A549 (cell line): ENCODE measurements around the gene RAD50. TPM values are rescaled to one million over a fixed set of nuclear protein-coding genes. Genes with fewer than 3 reads are reported as not detected.
"Not testable (repeated sequence)": the region's sequence is repeated elsewhere in the genome, so short reads cannot be mapped to it uniquely, and the experiment has no call there.

Experiments
- ATAC-seq, 2 experiments: fragments of 200-7000 bp in 1 of 2; fragments of >200 bp in 1 of 2; cut with Nextera tagmentation in 1 of 2; cut with Tn5 transposase in 1 of 2; 3 replicates each; pipeline versions ENCODE4 v1.8.0 to v1.9.1; 2018 to 2020; ENCODE audit warnings: mild to moderate bottlenecking in 1 of 2, moderate library complexity in 1 of 2
- CTCF ChIA-PET: fragments of 300-600 bp; sonication (Branson Sonifier 250); formaldehyde crosslinking; extraction: SDS; loops from one replicate; lab custom pipeline; 2021; ENCODE audit warnings: antibody characterized with exemption, inconsistent platforms; lab: Yijun Ruan, JAX
- POLR2A ChIA-PET: fragments of 350-600 bp; formaldehyde crosslinking; extraction: SDS; loops from one replicate; lab custom pipeline; 2021; ENCODE audit warnings: antibody characterized with exemption, inconsistent platforms; lab: Yijun Ruan, JAX
- DNase-seq, 2 experiments: peaks; one replicate each; pipeline versions ENCODE4 v3.0.0 to v3.0.0-alpha.2; 2011 to 2016; ENCODE audit warnings: low read depth in 1 of 2, low spot score in 1 of 2
- FAIRE-seq: peaks from 2 replicates; lab custom pipeline; 2011; peaks lifted over from hg19 to GRCh38; lab: Jason Lieb, UNC
- H3K27ac ChIP-seq, 2 experiments: fragments of >200 bp; sonication (Bioruptor Twin); formaldehyde crosslinking; 3 replicates each; pipeline ENCODE4 v1.5.1; 2016 to 2017
- H3K4me1 ChIP-seq: fragments of >200 bp; sonication (Bioruptor Twin); formaldehyde crosslinking; 3 replicates; pipeline ENCODE4 v1.6.1; 2016
- H3K4me2 ChIP-seq: fragments of >200 bp; sonication (Bioruptor Twin); formaldehyde crosslinking; 3 replicates; pipeline ENCODE4 v1.6.1; 2016
- H3K4me3 ChIP-seq: fragments of >200 bp; sonication (Bioruptor Twin); formaldehyde crosslinking; 3 replicates; pipeline ENCODE4 v1.5.1; 2016
- H3K9me3 ChIP-seq: fragments of >200 bp; sonication (Bioruptor Twin); formaldehyde crosslinking; 3 replicates; pipeline ENCODE4 v1.6.1; 2016
- CEBPB ChIP-seq, 2 experiments: fragments of >200 bp in 1 of 2; sonication (Bioruptor Twin) in 1 of 2; formaldehyde crosslinking in 1 of 2; IDR thresholded peaks; 2 replicates each; pipeline ENCODE4 v1.6.1; 2012 to 2016
- CHD2 ChIP-seq: fragments of 150-350 bp; IDR thresholded peaks from 2 replicates; pipeline ENCODE4 v1.6.1; 2014; ENCODE audit warnings: low read length; ENCODE audit not compliant: partially characterized antibody
- EHMT2 ChIP-seq: fragments of 200-600 bp; sonication (generic); IDR thresholded peaks from 2 replicates; pipeline ENCODE4 v1.6.1; 2016; ENCODE audit warnings: antibody characterized with exemption, low read depth, mild to moderate bottlenecking, moderate library complexity
- FOSL2 ChIP-seq, 2 experiments: fragments of 450-650 bp in 1 of 2; fragments of >200 bp in 1 of 2; sonication (Bioruptor Twin) in 1 of 2; formaldehyde crosslinking; IDR thresholded peaks; 2 replicates each; pipeline versions ENCODE4 v1.5.0 to v1.6.1; 2016 to 2020; ENCODE audit warnings: mild to moderate bottlenecking in 1 of 2, moderate library complexity in 1 of 2
- GATA3 ChIP-seq: IDR thresholded peaks from 2 replicates; pipeline ENCODE4 v1.6.1; 2012; ENCODE audit warnings: borderline replicate concordance
- HEYL ChIP-seq: fragments of 250-450 bp; sonication (Bioruptor Pico); IDR thresholded peaks from 2 replicates; pipeline ENCODE4 v1.8.0; 2021; ENCODE audit warnings: mild to moderate bottlenecking, moderate library complexity
- HOXB5 ChIP-seq: fragments of 250-450 bp; sonication (Bioruptor Pico); IDR thresholded peaks from 2 replicates; pipeline ENCODE4 v1.5.0; 2020; ENCODE audit warnings: mild to moderate bottlenecking, moderate library complexity
- JUN ChIP-seq, 2 experiments: fragments of >200 bp; sonication (Bioruptor Twin); formaldehyde crosslinking; IDR thresholded peaks; 2 replicates in 1 of 2; 3 replicates in 1 of 2; pipeline ENCODE4 v1.6.1; 2016 to 2017
- MAFK ChIP-seq: fragments of 450-650 bp; IDR thresholded peaks from 2 replicates; pipeline ENCODE4 v1.6.1; 2014; ENCODE audit not compliant: partially characterized antibody
- MAZ ChIP-seq: fragments of 150-350 bp; IDR thresholded peaks from 2 replicates; pipeline ENCODE4 v1.6.1; 2014; ENCODE audit warnings: antibody characterized with exemption, low read depth, low read length, borderline replicate concordance
- PBX3 ChIP-seq: IDR thresholded peaks from 2 replicates; pipeline ENCODE4 v1.6.1; 2012
- RCOR1 ChIP-seq: fragments of 150-350 bp; IDR thresholded peaks from 2 replicates; pipeline ENCODE4 v1.6.1; 2014; ENCODE audit warnings: antibody characterized with exemption, low read length, low read depth
- REST ChIP-seq: fragments of 200-600 bp; sonication (generic); IDR thresholded peaks from 2 replicates; pipeline ENCODE4 v1.6.1; 2016; ENCODE audit warnings: antibody characterized with exemption, mild to moderate bottlenecking, moderate library complexity
- TFCP2L1 ChIP-seq: fragments of 250-450 bp; sonication (Bioruptor Pico); IDR thresholded peaks from 2 replicates; pipeline ENCODE4 v1.5.0; 2021; ENCODE audit warnings: mild to moderate bottlenecking
- ZC3H11A ChIP-seq: fragments of 450-650 bp; IDR thresholded peaks from 2 replicates; pipeline ENCODE4 v1.6.1; 2014; ENCODE audit warnings: antibody characterized with exemption, mild to moderate bottlenecking
- WGBS: methylation state at CpG from one replicate; pipeline ENCODE4 v1.1.6; 2017; ENCODE audit errors: missing lambda C conversion rate; 5-methylcytosine and 5-hydroxymethylcytosine counted together
- polyA plus RNA-seq, 4 experiments: library from polyadenylated mRNA; depleted of rRNA in 3 of 4; stranded (reverse); fragments of >200 nt; fragmentation: RNase III in 1 of 4; extraction: RNeasy Plus Mini Kit Qiagen cat#74134 plus additional on column Dnase treatment in 1 of 4; gene quantifications; 2 replicates in 3 of 4; 3 replicates in 1 of 4; pipeline ENCODE4 v1.2.3, GENCODE V29; 2011 to 2017

The RAD50 gene
- polyA plus RNA-seq, 2 of the 4 experiments (the other 2 are of a cell fraction), result 39.6 to 81.5 TPM

- no peak overlapping the region for H3K4me2 ChIP-seq
- FAIRE-seq (no peak), ATAC-seq (no peak), DNase-seq (no peak)
- no peak overlapping the region for H3K4me3 ChIP-seq
- peaks cover 9% of the 10 kb centered on the region for H3K4me1 ChIP-seq
- ChIA-PET CTCF (interaction anchor here (1.0 to 4.2 kb wide), 4 partner anchors 10 to 123 kb away, joined by 3 to 22 read pairs (median 13); no protein-coding TSS in a partner anchor), POLR2A (no interaction called here)
- TF ChIP-seq HOXB5 (CRISPR knock-in tag) (0 out of 2 replicates have a peak, but pooled peaks have one; percentile 33), TFCP2L1 (CRISPR knock-in tag) (no peak), JUN (IDR thresholded peaks at IDR 0.05) (no peak), FOSL2 (IDR thresholded peaks at IDR 0.05) (no peak), FOSL2 (CRISPR knock-in tag; IDR thresholded peaks at IDR 0.05) (peak; percentile 79), EHMT2 (no peak), MAFK (peak; percentile 26), MAZ (no peak), GATA3 (no peak), RCOR1 (no peak), ZC3H11A (no peak), HEYL (no peak), CHD2 (no peak), PBX3 (no peak), CEBPB (IDR thresholded peaks at IDR 0.05) (no peak)
- peaks cover 18% of the 10 kb centered on the region; the same call in 2 of the 3 replicates for H3K9me3 ChIP-seq
- no peak overlapping the region for H3K27ac ChIP-seq
Observed at GRCh38 chr5:132510076-132510475, 46.7 kb upstream of the RAD50 start.

- H3K4me2 ChIP-seq, H3K4me1 ChIP-seq, H3K4me3 ChIP-seq, DNase-seq, FAIRE-seq, POLR2A ChIA-PET, H3K27ac ChIP-seq, CTCF ChIA-PET, ATAC-seq: not testable (repeated sequence)
- H3K9me3 ChIP-seq, result peaks cover 18% of the 10 kb centered on the region; the same call in 2 of the 3 replicates
- 82% methylated on average over 25 of the region's 25 CpGs for WGBS
Observed at GRCh38 chr5:132513618-132514336, 43.0 kb upstream of the RAD50 start.

- H3K27ac ChIP-seq, H3K4me3 ChIP-seq, ATAC-seq, FAIRE-seq, H3K4me1 ChIP-seq, H3K4me2 ChIP-seq, DNase-seq: not testable (repeated sequence)
- ChIA-PET CTCF (interaction anchor here (0.6 to 0.7 kb wide), 2 partner anchors 12 to 349 kb away, joined by 3 to 5 read pairs; no protein-coding TSS in a partner anchor), POLR2A (interaction anchor here (0.6 kb wide), 1 partner anchor 261 kb away, joined by 3 read pairs; no protein-coding TSS in a partner anchor)
- 55% methylated on average over 1 of the region's 1 CpG for WGBS
- H3K9me3 ChIP-seq, result peaks cover 20% of the 10 kb centered on the region
Observed at GRCh38 chr5:132522067-132522466, 34.7 kb upstream of the RAD50 start.

- H3K4me1 ChIP-seq, FAIRE-seq, H3K4me3 ChIP-seq, DNase-seq, H3K27ac ChIP-seq, H3K4me2 ChIP-seq, POLR2A ChIA-PET, ATAC-seq: not testable (repeated sequence)
- peaks cover 19% of the 10 kb centered on the region for H3K9me3 ChIP-seq
- 39% methylated on average over 5 of the region's 5 CpGs for WGBS
- peak; percentile 26; the same call in 1 of the 2 replicates for TF ChIP-seq REST
- CTCF ChIA-PET, result interaction anchor here (1.3 to 3.5 kb wide), 4 partner anchors 137 to 294 kb away, joined by 4 to 46 read pairs (median 14); no protein-coding TSS in a partner anchor
Observed at GRCh38 chr5:132524877-132525276, 31.9 kb upstream of the RAD50 start.
